ENCODE measurements around the gene ANGPTL8.

GRCh38 chr19:11246941-11247340 lies 7.5 kb downstream of the ANGPTL8 start:
- TF ChIP-seq POLR2A (IDR thresholded peaks at IDR 0.05) (no peak), CTCF (IDR thresholded peaks at IDR 0.05) (no peak)

Measured in adrenal gland (tissue), 5 donors.